ENCODE measurements around the gene SARS1.

SARS1 gene

GRCh38 chr1:109249654-109250401, 36.1 kb downstream of the SARS1 start:
- DNase-seq (ENCODE audit: low spot score): no peak

GRCh38 chr1:109250454-109251276, 36.9 kb downstream of the SARS1 start:
- no peak for DNase-seq (ENCODE audit: low spot score)

- DNase-seq (ENCODE audit: low spot score): no peak
These were observed 37.8 kb downstream of the SARS1 start for GRCh38 chr1:109251277-109252166.

- DNase-seq (ENCODE audit: low spot score): no peak
These were observed 38.6 kb downstream of the SARS1 start for GRCh38 chr1:109252167-109252892.

- no peak for DNase-seq (ENCODE audit: low spot score)
These were observed 39.4 kb downstream of the SARS1 start for GRCh38 chr1:109252893-109253802.

- no peak for DNase-seq (ENCODE audit: low spot score)
These were observed 40.3 kb downstream of the SARS1 start for GRCh38 chr1:109253803-109254620.

- DNase-seq (ENCODE audit: low spot score): no peak
These were observed 40.9 kb downstream of the SARS1 start for GRCh38 chr1:109254621-109255096.

GRCh38 chr1:109255097-109255651, 41.5 kb downstream of the SARS1 start:
- no peak for DNase-seq (ENCODE audit: low spot score)

GRCh38 chr1:109255678-109256077, 42.0 kb downstream of the SARS1 start:
- DNase-seq (ENCODE audit: low spot score): no peak

- DNase-seq (ENCODE audit: low spot score): no peak
These were observed 42.4 kb downstream of the SARS1 start for GRCh38 chr1:109256085-109256484.

- no peak for DNase-seq (ENCODE audit: low spot score)
These were observed 43.4 kb downstream of the SARS1 start for GRCh38 chr1:109256971-109257681.

GRCh38 chr1:109257682-109258421, 44.1 kb downstream of the SARS1 start:
- DNase-seq (ENCODE audit: low spot score): no peak

GRCh38 chr1:109258481-109259466, 45.1 kb downstream of the SARS1 start:
- no peak for DNase-seq (ENCODE audit: low spot score)

GRCh38 chr1:109259674-109260557, 46.2 kb downstream of the SARS1 start:
- DNase-seq (ENCODE audit: low spot score): no peak

- DNase-seq (ENCODE audit: low spot score): no peak
These were observed 47.3 kb downstream of the SARS1 start for GRCh38 chr1:109261006-109261405.

GRCh38 chr1:109261578-109261977, 47.9 kb downstream of the SARS1 start:
- DNase-seq (ENCODE audit: low spot score): no peak

Measured in LoVo (cell line).